ENCODE data around the gene KRTAP5-9.
"Not testable (repeated sequence)": the region's sequence is repeated elsewhere in the genome, so short reads cannot be mapped to it uniquely, and the experiment has no call there.

DNA sequence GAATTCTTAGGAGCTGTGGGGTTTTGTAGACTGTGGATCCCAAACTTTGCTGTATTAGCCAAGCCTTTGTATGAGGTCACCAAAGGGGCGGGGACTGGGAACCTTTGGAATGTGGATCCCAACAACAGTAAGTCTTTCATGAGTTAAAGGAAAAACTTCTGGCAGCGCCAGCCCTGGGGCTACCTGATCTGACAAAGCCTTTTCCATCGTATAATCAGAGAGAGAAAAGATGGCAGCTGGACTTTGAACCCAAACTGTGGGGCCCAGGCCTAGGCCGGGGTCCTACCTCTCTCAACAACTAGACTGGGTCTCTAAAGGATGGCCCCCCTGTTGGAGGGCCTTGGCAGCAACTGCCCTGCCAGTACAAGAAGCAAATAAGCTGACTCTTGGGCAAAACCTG, 40.1 kb downstream of the KRTAP5-9 start:
- TF ChIP-seq EZH2 (IDR thresholded peaks at IDR 0.05; ENCODE audit: insufficient read depth, low read length) = not testable (repeated sequence)
- TF ChIP-seq, protein P1, sequence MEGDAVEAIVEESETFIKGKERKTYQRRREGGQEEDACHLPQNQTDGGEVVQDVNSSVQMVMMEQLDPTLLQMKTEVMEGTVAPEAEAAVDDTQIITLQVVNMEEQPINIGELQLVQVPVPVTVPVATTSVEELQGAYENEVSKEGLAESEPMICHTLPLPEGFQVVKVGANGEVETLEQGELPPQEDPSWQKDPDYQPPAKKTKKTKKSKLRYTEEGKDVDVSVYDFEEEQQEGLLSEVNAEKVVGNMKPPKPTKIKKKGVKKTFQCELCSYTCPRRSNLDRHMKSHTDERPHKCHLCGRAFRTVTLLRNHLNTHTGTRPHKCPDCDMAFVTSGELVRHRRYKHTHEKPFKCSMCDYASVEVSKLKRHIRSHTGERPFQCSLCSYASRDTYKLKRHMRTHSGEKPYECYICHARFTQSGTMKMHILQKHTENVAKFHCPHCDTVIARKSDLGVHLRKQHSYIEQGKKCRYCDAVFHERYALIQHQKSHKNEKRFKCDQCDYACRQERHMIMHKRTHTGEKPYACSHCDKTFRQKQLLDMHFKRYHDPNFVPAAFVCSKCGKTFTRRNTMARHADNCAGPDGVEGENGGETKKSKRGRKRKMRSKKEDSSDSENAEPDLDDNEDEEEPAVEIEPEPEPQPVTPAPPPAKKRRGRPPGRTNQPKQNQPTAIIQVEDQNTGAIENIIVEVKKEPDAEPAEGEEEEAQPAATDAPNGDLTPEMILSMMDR (IDR thresholded peaks at IDR 0.05; ENCODE audit: insufficient read depth, low read depth, low read length) = not testable (repeated sequence)

All from astrocyte (in vitro differentiated cells and primary cell).